Nephron progenitor cell (in vitro differentiated cells): ENCODE data around the gene XPO6.

Experiments used
- DNase-seq: peaks from one replicate; pipeline ENCODE4 v3.0.0; 2021
- H3K27ac Mint-ChIP-seq: 2 replicates; pipeline ENCODE4 v1.8.0; 2021; ENCODE audit warnings: mild to moderate bottlenecking, moderate library complexity, mixed read lengths
- H3K27me3 Mint-ChIP-seq: 2 replicates; pipeline ENCODE4 v1.8.0; 2021; ENCODE audit warnings: mild to moderate bottlenecking, low read depth, mixed read lengths; ENCODE audit not compliant: poor library complexity
- H3K36me3 Mint-ChIP-seq: 2 replicates; pipeline ENCODE4 v1.8.0; 2021; ENCODE audit warnings: low read depth, mixed read lengths
- H3K4me1 Mint-ChIP-seq: 2 replicates; pipeline ENCODE4 v1.8.0; 2021; ENCODE audit warnings: mixed read lengths
- H3K4me3 Mint-ChIP-seq: 2 replicates; pipeline ENCODE4 v1.8.0; 2021; ENCODE audit warnings: mild to moderate bottlenecking, moderate library complexity, mixed read lengths
- H3K9me3 Mint-ChIP-seq: 2 replicates; pipeline ENCODE4 v1.8.0; 2021; ENCODE audit warnings: mild to moderate bottlenecking, moderate library complexity, mixed read lengths
- CTCF ChIP-seq: fragments of 200-600 bp; sonication (generic); IDR thresholded peaks from 2 replicates; pipeline ENCODE4 v1.5.0; 2021; ENCODE audit warnings: antibody characterized with exemption

Gene XPO6

GRCh38 chr16:28207399-28207798 lies 4.4 kb downstream of the XPO6 start:
- H3K27me3 Mint-ChIP-seq, result no peaks in the 10 kb centered on the region
- peaks cover 34% of the 10 kb centered on the region for H3K36me3 Mint-ChIP-seq
- no peak overlapping the region for H3K4me3 Mint-ChIP-seq
- no peak for TF ChIP-seq CTCF
- no peak for DNase-seq
- H3K27ac Mint-ChIP-seq, result no peak overlapping the region
- H3K4me1 Mint-ChIP-seq, result peaks cover 34% of the 10 kb centered on the region
- H3K9me3 Mint-ChIP-seq, result peaks cover 4% of the 10 kb centered on the region

GRCh38 chr16:28205974-28206373 lies 5.8 kb downstream of the XPO6 start:
- Mint-ChIP-seq H3K4me3 (no peak overlapping the region), H3K27me3 (no peaks in the 10 kb centered on the region), H3K9me3 (no peaks in the 10 kb centered on the region), H3K4me1 (peaks cover 38% of the 10 kb centered on the region), H3K36me3 (peaks cover 40% of the 10 kb centered on the region), H3K27ac (no peak overlapping the region)
- no peak for TF ChIP-seq CTCF
- no peak for DNase-seq

GRCh38 chr16:28205117-28205899 lies 6.5 kb downstream of the XPO6 start:
- no peak for DNase-seq
- Mint-ChIP-seq H3K27ac (no peak overlapping the region), H3K36me3 (peaks cover 46% of the 10 kb centered on the region), H3K27me3 (no peaks in the 10 kb centered on the region), H3K4me1 (peaks cover 34% of the 10 kb centered on the region), H3K9me3 (no peaks in the 10 kb centered on the region), H3K4me3 (no peak overlapping the region)
- TF ChIP-seq CTCF, result no peak

- no peak for DNase-seq
- Mint-ChIP-seq H3K27me3 (no peaks in the 10 kb centered on the region), H3K36me3 (peaks cover 52% of the 10 kb centered on the region), H3K4me3 (no peak overlapping the region), H3K4me1 (peaks cover 28% of the 10 kb centered on the region), H3K27ac (no peak overlapping the region), H3K9me3 (no peaks in the 10 kb centered on the region)
- TF ChIP-seq CTCF, result no peak
Observed at GRCh38 chr16:28204622-28205021, 7.1 kb downstream of the XPO6 start.

- no peak for DNase-seq
- H3K9me3 Mint-ChIP-seq, result no peaks in the 10 kb centered on the region
- peaks cover 52% of the 10 kb centered on the region for H3K36me3 Mint-ChIP-seq
Observed at GRCh38 chr16:28204204-28204603, 7.6 kb downstream of the XPO6 start.

More at GRCh38 chr16:28204204-28204603, 7.6 kb downstream of the XPO6 start:
- Mint-ChIP-seq H3K4me1 (peaks cover 28% of the 10 kb centered on the region), H3K4me3 (no peak overlapping the region), H3K27ac (no peak overlapping the region), H3K27me3 (no peaks in the 10 kb centered on the region)
- no peak for TF ChIP-seq CTCF
